ENCODE results near the gene GPR42. TPM values are rescaled to one million over a fixed set of nuclear protein-coding genes. Genes with fewer than 3 reads are reported as not detected.
A peak's percentile ranks its signal among the peaks of the same experiment; 100 is the strongest.

The GPR42 gene
- total RNA-seq, 1 experiment from 2014 or later, result not detected

DNA sequence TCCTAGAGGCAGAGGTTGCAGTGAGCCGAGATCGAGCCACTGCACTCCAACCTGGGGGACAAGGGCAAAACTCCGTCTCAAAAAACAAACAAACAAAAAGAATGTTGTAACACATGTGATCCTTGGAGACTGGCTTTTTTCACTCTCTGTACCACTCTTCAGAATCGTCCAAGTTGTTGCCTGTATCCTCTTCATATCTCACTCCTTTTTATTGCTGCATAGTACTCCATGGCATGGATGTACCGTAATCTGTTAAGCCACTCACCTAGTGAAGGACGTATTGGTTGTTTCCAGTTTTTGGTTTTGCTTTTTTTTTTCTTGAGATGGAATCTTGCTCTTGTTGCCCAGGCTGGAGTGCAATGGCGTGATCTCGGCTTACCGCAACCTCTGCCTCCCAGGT, 48.9 kb upstream of the GPR42 start:
- ChIA-PET POLR2A (no interaction called here), CTCF (no interaction called here)
- 0 out of 2 replicates have a peak, but pooled peaks cover 2% of the 10 kb centered on the region for H3K36me3 Mint-ChIP-seq
- no peaks in the 10 kb centered on the region for H3K4me1 Mint-ChIP-seq
- DNase-seq (ENCODE audit: low spot score) (no peak), ATAC-seq (no peak)
- TF ChIP-seq ZBTB43 (CRISPR knock-in tag; IDR thresholded peaks at IDR 0.05) (no peak), NFE2L1 (CRISPR knock-in tag; IDR thresholded peaks at IDR 0.05) (no peak), ZNF512 (CRISPR knock-in tag; IDR thresholded peaks at IDR 0.05; ENCODE audit: borderline replicate concordance) (no peak), ATF6 (CRISPR knock-in tag; IDR thresholded peaks at IDR 0.05) (no peak), AFF4 (CRISPR knock-in tag; IDR thresholded peaks at IDR 0.05; ENCODE audit: borderline replicate concordance) (no peak), FOXP1 (CRISPR knock-in tag; IDR thresholded peaks at IDR 0.05; ENCODE audit: borderline replicate concordance) (no peak), ZNF423 (CRISPR knock-in tag; IDR thresholded peaks at IDR 0.05) (no peak), FOXJ3 (CRISPR knock-in tag; IDR thresholded peaks at IDR 0.05; ENCODE audit: borderline replicate concordance) (no peak), E2F1 (CRISPR knock-in tag; IDR thresholded peaks at IDR 0.05) (no peak), TEAD4 (CRISPR knock-in tag; IDR thresholded peaks at IDR 0.05) (no peak), HMGA2 (CRISPR knock-in tag; IDR thresholded peaks at IDR 0.05) (no peak), OVOL2 (CRISPR knock-in tag; IDR thresholded peaks at IDR 0.05; ENCODE audit: borderline replicate concordance) (no peak)
- no peak overlapping the region for H3K27ac Mint-ChIP-seq
- H3K9me3 Mint-ChIP-seq, result peaks cover 13% of the 10 kb centered on the region
- H3K4me3 Mint-ChIP-seq, result no peak overlapping the region
- H3K27me3 Mint-ChIP-seq (ENCODE audit: low read depth), result peaks cover 8% of the 10 kb centered on the region

DNA sequence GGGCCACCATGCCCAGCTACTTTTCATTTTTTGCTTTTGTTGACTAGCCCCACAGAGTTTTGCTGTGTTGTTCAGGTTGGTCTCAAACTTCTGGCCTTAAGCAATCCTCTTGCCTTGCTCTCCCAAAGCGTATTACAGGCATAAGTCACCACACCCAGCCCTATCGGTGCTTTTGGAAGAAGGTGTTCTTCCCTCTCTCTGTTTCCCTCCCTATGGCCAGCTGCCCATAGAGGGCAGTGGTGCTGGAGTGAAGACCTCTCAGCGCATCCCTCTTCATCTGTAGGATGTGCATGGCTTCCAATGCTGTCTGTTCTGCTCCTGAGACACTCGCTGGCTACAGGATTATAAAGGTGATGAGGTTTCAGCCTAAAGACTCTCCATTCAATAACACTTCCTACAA, 43.2 kb upstream of the GPR42 start:
- no peak overlapping the region for H3K27ac Mint-ChIP-seq
- no peaks in the 10 kb centered on the region for H3K36me3 Mint-ChIP-seq
- H3K4me3 Mint-ChIP-seq, result no peak overlapping the region
- ChIA-PET CTCF (interaction anchor here (0.6 to 2.1 kb wide), 7 partner anchors 15 to 230 kb away, joined by 3 to 10 read pairs (median 3); partner anchors contain the start of gene USF2), POLR2A (no interaction called here)
- DNase-seq (ENCODE audit: low spot score), result peak; percentile 43
- H3K27me3 Mint-ChIP-seq (ENCODE audit: low read depth), result no peaks in the 10 kb centered on the region; the same call in 1 of the 2 replicates
- peaks cover under 1% of the 10 kb centered on the region for H3K9me3 Mint-ChIP-seq
- peaks cover 13% of the 10 kb centered on the region for H3K4me1 Mint-ChIP-seq
- peak; percentile 86 for ATAC-seq
- TF ChIP-seq RORB (CRISPR knock-in tag; IDR thresholded peaks at IDR 0.05) (no peak), ATF3 (CRISPR knock-in tag; conservative IDR thresholded peaks at IDR 0.05) (no peak), CBFB (CRISPR knock-in tag; IDR thresholded peaks at IDR 0.05; ENCODE audit: low read depth) (no peak), ELF4 (CRISPR knock-in tag; IDR thresholded peaks at IDR 0.05; ENCODE audit: low read depth) (no peak), JUN (CRISPR knock-in tag; IDR thresholded peaks at IDR 0.05) (no peak), NFYB (CRISPR knock-in tag; conservative IDR thresholded peaks at IDR 0.05; ENCODE audit: low read depth) (no peak), KAT7 (CRISPR knock-in tag; IDR thresholded peaks at IDR 0.05; ENCODE audit: borderline replicate concordance) (no peak), SMAD4 (CRISPR knock-in tag; IDR thresholded peaks at IDR 0.05) (no peak), CREB1 (CRISPR knock-in tag; IDR thresholded peaks at IDR 0.05) (no peak), E2F1 (CRISPR knock-in tag; IDR thresholded peaks at IDR 0.05) (no peak), ZNF138 (CRISPR knock-in tag; conservative IDR thresholded peaks at IDR 0.05) (no peak)
- TF ChIP-seq, protein P1, sequence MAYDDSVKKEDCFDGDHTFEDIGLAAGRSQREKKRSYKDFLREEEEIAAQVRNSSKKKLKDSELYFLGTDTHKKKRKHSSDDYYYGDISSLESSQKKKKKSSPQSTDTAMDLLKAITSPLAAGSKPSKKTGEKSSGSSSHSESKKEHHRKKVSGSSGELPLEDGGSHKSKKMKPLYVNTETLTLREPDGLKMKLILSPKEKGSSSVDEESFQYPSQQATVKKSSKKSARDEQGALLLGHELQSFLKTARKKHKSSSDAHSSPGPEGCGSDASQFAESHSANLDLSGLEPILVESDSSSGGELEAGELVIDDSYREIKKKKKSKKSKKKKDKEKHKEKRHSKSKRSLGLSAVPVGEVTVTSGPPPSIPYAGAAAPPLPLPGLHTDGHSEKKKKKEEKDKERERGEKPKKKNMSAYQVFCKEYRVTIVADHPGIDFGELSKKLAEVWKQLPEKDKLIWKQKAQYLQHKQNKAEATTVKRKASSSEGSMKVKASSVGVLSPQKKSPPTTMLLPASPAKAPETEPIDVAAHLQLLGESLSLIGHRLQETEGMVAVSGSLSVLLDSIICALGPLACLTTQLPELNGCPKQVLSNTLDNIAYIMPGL (CRISPR knock-in tag; IDR thresholded peaks at IDR 0.05), result no peak

All from WTC11 (cell line).